ENCODE data around the gene PRKCZ. TPM values are rescaled to one million over a fixed set of nuclear protein-coding genes. Genes with fewer than 3 reads are reported as not detected.

PRKCZ gene
- total RNA-seq, 1 donor from 2014 or later: 1.3 TPM

- no peak for TF ChIP-seq CTCF (IDR thresholded peaks at IDR 0.05)
- H3K4me3 ChIP-seq: no peak overlapping the region
- H3K4me1 ChIP-seq: no peaks in the 10 kb centered on the region
- peaks cover 7% of the 10 kb centered on the region for H3K27me3 ChIP-seq
- no peak overlapping the region for H3K27ac ChIP-seq
- no peaks in the 10 kb centered on the region for H3K9me3 ChIP-seq
- no peaks in the 10 kb centered on the region for H3K36me3 ChIP-seq
- intact Hi-C loops (cut with DNase I): loop anchor here (10.0 kb wide), 1 partner anchor 101 kb away; no protein-coding TSS in a partner anchor
- no peak for DNase-seq (ENCODE audit: low spot score in 2 of 2)
Measured at GRCh38 chr1:2045468-2046173, 4.6 kb upstream of the PRKCZ start.

- Histone ChIP-seq H3K4me1 (no peaks in the 10 kb centered on the region), H3K27me3 (peaks cover 13% of the 10 kb centered on the region), H3K9me3 (no peaks in the 10 kb centered on the region), H3K36me3 (no peaks in the 10 kb centered on the region), H3K4me3 (no peak overlapping the region), H3K27ac (no peak overlapping the region)
- TF ChIP-seq CTCF (IDR thresholded peaks at IDR 0.05): peak in 2 of 3 experiments; percentile 10 to 36
- intact Hi-C loops (cut with DNase I): loop anchor here (10.0 kb wide), 1 partner anchor 102 kb away; no protein-coding TSS in a partner anchor
- DNase-seq (ENCODE audit: low spot score in 2 of 2): no peak
Measured at GRCh38 chr1:2046174-2046917, 3.9 kb upstream of the PRKCZ start.

- H3K27me3 ChIP-seq: peaks cover 13% of the 10 kb centered on the region
- intact Hi-C loops (cut with DNase I): loop anchor here (10.0 kb wide), 1 partner anchor 102 kb away; no protein-coding TSS in a partner anchor
Measured at GRCh38 chr1:2046953-2047748, 3.1 kb upstream of the PRKCZ start.

GRCh38 chr1:2047749-2048729 lies 2.2 kb upstream of the PRKCZ start:
- H3K27ac ChIP-seq: no peak overlapping the region
- TF ChIP-seq CTCF (IDR thresholded peaks at IDR 0.05): no peak
- no peaks in the 10 kb centered on the region for H3K36me3 ChIP-seq
- no peaks in the 10 kb centered on the region for H3K9me3 ChIP-seq
- intact Hi-C loops (cut with DNase I): loop anchor here (10.0 kb wide), 1 partner anchor 103 kb away; no protein-coding TSS in a partner anchor
- peaks cover 13% of the 10 kb centered on the region for H3K27me3 ChIP-seq
- no peak for DNase-seq (ENCODE audit: low spot score in 2 of 2)
- no peak overlapping the region for H3K4me3 ChIP-seq
- no peaks in the 10 kb centered on the region for H3K4me1 ChIP-seq

More at GRCh38 chr1:2046953-2047748, 3.1 kb upstream of the PRKCZ start:
- no peak overlapping the region for H3K4me3 ChIP-seq
- no peak overlapping the region for H3K27ac ChIP-seq
- no peaks in the 10 kb centered on the region for H3K4me1 ChIP-seq
- DNase-seq (ENCODE audit: low spot score in 2 of 2): no peak
- H3K36me3 ChIP-seq: no peaks in the 10 kb centered on the region
- TF ChIP-seq CTCF (IDR thresholded peaks at IDR 0.05): no peak
- H3K9me3 ChIP-seq: no peaks in the 10 kb centered on the region

Measured in ascending aorta (tissue), 2 donors.